Measurements from ENCODE around the gene HSPB9. TPM values are rescaled to one million over a fixed set of nuclear protein-coding genes. Genes with fewer than 3 reads are reported as not detected.

Gene HSPB9
- total and polyA plus RNA-seq, 2 of the 8 experiments (the other 6 are each of a cell fraction or from before 2014, with no cell fraction given): 0.27 to 0.30 TPM

GRCh38 chr17:42159796-42160530 lies 37.4 kb downstream of the HSPB9 start (continued):
- TF ChIP-seq, protein P1, sequence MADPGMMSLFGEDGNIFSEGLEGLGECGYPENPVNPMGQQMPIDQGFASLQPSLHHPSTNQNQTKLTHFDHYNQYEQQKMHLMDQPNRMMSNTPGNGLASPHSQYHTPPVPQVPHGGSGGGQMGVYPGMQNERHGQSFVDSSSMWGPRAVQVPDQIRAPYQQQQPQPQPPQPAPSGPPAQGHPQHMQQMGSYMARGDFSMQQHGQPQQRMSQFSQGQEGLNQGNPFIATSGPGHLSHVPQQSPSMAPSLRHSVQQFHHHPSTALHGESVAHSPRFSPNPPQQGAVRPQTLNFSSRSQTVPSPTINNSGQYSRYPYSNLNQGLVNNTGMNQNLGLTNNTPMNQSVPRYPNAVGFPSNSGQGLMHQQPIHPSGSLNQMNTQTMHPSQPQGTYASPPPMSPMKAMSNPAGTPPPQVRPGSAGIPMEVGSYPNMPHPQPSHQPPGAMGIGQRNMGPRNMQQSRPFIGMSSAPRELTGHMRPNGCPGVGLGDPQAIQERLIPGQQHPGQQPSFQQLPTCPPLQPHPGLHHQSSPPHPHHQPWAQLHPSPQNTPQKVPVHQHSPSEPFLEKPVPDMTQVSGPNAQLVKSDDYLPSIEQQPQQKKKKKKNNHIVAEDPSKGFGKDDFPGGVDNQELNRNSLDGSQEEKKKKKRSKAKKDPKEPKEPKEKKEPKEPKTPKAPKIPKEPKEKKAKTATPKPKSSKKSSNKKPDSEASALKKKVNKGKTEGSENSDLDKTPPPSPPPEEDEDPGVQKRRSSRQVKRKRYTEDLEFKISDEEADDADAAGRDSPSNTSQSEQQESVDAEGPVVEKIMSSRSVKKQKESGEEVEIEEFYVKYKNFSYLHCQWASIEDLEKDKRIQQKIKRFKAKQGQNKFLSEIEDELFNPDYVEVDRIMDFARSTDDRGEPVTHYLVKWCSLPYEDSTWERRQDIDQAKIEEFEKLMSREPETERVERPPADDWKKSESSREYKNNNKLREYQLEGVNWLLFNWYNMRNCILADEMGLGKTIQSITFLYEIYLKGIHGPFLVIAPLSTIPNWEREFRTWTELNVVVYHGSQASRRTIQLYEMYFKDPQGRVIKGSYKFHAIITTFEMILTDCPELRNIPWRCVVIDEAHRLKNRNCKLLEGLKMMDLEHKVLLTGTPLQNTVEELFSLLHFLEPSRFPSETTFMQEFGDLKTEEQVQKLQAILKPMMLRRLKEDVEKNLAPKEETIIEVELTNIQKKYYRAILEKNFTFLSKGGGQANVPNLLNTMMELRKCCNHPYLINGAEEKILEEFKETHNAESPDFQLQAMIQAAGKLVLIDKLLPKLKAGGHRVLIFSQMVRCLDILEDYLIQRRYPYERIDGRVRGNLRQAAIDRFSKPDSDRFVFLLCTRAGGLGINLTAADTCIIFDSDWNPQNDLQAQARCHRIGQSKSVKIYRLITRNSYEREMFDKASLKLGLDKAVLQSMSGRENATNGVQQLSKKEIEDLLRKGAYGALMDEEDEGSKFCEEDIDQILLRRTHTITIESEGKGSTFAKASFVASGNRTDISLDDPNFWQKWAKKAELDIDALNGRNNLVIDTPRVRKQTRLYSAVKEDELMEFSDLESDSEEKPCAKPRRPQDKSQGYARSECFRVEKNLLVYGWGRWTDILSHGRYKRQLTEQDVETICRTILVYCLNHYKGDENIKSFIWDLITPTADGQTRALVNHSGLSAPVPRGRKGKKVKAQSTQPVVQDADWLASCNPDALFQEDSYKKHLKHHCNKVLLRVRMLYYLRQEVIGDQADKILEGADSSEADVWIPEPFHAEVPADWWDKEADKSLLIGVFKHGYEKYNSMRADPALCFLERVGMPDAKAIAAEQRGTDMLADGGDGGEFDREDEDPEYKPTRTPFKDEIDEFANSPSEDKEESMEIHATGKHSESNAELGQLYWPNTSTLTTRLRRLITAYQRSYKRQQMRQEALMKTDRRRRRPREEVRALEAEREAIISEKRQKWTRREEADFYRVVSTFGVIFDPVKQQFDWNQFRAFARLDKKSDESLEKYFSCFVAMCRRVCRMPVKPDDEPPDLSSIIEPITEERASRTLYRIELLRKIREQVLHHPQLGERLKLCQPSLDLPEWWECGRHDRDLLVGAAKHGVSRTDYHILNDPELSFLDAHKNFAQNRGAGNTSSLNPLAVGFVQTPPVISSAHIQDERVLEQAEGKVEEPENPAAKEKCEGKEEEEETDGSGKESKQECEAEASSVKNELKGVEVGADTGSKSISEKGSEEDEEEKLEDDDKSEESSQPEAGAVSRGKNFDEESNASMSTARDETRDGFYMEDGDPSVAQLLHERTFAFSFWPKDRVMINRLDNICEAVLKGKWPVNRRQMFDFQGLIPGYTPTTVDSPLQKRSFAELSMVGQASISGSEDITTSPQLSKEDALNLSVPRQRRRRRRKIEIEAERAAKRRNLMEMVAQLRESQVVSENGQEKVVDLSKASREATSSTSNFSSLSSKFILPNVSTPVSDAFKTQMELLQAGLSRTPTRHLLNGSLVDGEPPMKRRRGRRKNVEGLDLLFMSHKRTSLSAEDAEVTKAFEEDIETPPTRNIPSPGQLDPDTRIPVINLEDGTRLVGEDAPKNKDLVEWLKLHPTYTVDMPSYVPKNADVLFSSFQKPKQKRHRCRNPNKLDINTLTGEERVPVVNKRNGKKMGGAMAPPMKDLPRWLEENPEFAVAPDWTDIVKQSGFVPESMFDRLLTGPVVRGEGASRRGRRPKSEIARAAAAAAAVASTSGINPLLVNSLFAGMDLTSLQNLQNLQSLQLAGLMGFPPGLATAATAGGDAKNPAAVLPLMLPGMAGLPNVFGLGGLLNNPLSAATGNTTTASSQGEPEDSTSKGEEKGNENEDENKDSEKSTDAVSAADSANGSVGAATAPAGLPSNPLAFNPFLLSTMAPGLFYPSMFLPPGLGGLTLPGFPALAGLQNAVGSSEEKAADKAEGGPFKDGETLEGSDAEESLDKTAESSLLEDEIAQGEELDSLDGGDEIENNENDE (IDR thresholded peaks at IDR 0.05; ENCODE audit: insufficient replicate concordance, low read length): no peak
- no peak for TF ChIP-seq EZH2 (IDR thresholded peaks at IDR 0.05; ENCODE audit: low read depth, low read length, severe bottlenecking)
- no peak for TF ChIP-seq RFX5 (IDR thresholded peaks at IDR 0.05; ENCODE audit: borderline replicate concordance, low read depth, low read length)
- TF ChIP-seq CBX8 (IDR thresholded peaks at IDR 0.05; ENCODE audit: borderline replicate concordance, low read depth, low read length): no peak
- no peak for TF ChIP-seq TAF1 (IDR thresholded peaks at IDR 0.05; ENCODE audit: low read depth, low read length)
- TF ChIP-seq SUZ12 (IDR thresholded peaks at IDR 0.05; ENCODE audit: low read length): no peak
- TF ChIP-seq SRF (IDR thresholded peaks at IDR 0.05; ENCODE audit: low read depth, low read length): no peak

Data from H1 (cell line).